Fibroblast of lung (primary cell): Measurements from ENCODE around the gene UBE2QL1.

Source experiments
- EZH2 ChIP-seq: IDR thresholded peaks from 2 replicates; pipeline ENCODE4 v1.5.1; 2012; ENCODE audit warnings: low read length, control low read depth, mild to moderate bottlenecking; ENCODE audit errors: missing control alignments
- TF ChIP-seq, protein P1 (sequence below), 2 donors: IDR thresholded peaks in 1 of 2; conservative IDR thresholded peaks in 1 of 2; 1 replicate in 1 of 2; 2 replicates in 1 of 2; pipeline ENCODE4 v1.5.1; 2011 to 2012; ENCODE audit warnings: low read length in 2 of 2, control low read depth in 1 of 2, inconsistent platforms in 1 of 2, low read depth in 1 of 2, mild to moderate bottlenecking in 1 of 2

DNA sequence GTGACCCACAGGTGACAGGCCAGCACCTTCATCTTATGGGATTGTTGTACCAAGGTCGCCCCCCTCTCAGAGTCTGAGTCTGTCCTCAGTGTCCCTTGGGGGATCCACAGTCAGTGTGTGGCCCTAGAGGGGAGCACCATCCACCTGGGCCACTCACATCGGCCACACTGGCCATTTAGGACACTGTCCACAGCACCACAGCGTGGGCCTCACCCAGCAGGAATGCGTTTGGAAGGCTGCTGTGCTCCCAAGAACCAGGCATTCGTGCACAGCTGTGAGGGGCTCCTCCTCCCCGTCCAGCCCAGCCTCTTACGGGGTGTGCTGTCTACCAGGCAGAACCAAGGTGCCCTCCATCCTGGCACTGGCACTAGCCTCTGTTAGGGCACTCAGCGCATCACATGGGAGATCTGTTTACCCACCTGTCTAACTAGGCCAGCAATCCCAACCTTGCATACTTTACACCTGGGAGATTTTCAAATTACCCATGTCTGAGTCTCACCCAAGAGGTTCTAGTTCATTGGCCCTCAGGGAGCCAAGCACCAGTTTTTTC lies 24.5 kb upstream of the UBE2QL1 start:
- TF ChIP-seq, protein P1, sequence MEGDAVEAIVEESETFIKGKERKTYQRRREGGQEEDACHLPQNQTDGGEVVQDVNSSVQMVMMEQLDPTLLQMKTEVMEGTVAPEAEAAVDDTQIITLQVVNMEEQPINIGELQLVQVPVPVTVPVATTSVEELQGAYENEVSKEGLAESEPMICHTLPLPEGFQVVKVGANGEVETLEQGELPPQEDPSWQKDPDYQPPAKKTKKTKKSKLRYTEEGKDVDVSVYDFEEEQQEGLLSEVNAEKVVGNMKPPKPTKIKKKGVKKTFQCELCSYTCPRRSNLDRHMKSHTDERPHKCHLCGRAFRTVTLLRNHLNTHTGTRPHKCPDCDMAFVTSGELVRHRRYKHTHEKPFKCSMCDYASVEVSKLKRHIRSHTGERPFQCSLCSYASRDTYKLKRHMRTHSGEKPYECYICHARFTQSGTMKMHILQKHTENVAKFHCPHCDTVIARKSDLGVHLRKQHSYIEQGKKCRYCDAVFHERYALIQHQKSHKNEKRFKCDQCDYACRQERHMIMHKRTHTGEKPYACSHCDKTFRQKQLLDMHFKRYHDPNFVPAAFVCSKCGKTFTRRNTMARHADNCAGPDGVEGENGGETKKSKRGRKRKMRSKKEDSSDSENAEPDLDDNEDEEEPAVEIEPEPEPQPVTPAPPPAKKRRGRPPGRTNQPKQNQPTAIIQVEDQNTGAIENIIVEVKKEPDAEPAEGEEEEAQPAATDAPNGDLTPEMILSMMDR (conservative IDR thresholded peaks at IDR 0.05 in 1 of 2, IDR thresholded peaks at IDR 0.05 in 1 of 2; ENCODE audit: low read depth in 1 of 2, low read length in 2 of 2): no peak
- no peak for TF ChIP-seq EZH2
